Muscle of leg (tissue), 11 donors: ENCODE results near the gene SLIT3. TPM values are rescaled to one million over a fixed set of nuclear protein-coding genes. Genes with fewer than 3 reads are reported as not detected.

Experiments
- DNase-seq: peaks from one replicate; pipeline ENCODE4 v3.0.0; 2013
- H3K27ac ChIP-seq: one replicate; pipeline ENCODE4 v1.5.1; 2013; ENCODE audit warnings: mild to moderate bottlenecking, low read length, control low read depth
- H3K27me3 ChIP-seq: one replicate; pipeline ENCODE4 v1.6.1; 2013; ENCODE audit warnings: low read length; ENCODE audit not compliant: control insufficient read depth, insufficient read depth
- H3K36me3 ChIP-seq: one replicate; pipeline ENCODE4 v1.6.1; 2013; ENCODE audit warnings: low read length; ENCODE audit not compliant: control insufficient read depth, insufficient read depth
- H3K4me1 ChIP-seq: one replicate; pipeline ENCODE4 v1.6.1; 2013; ENCODE audit warnings: low read length; ENCODE audit not compliant: control insufficient read depth, insufficient read depth
- H3K4me3 ChIP-seq: one replicate; pipeline ENCODE4 v1.5.1; 2013; ENCODE audit warnings: low read length, control low read depth
- H3K9me3 ChIP-seq: replicated peaks from 2 replicates; pipeline ENCODE4 v1.6.1; 2013; ENCODE audit warnings: low read depth, low read length; ENCODE audit not compliant: control insufficient read depth
- WGBS: methylation state at CpG from one replicate; pipeline ENCODE4 v1.1.5; 2013; ENCODE audit warnings: missing lambda C conversion rate; ENCODE audit not compliant: insufficient coverage; 5-methylcytosine and 5-hydroxymethylcytosine counted together
- polyA plus RNA-seq, 8 donors: library from polyadenylated mRNA; unstranded; fragments of 120-200 nt; gene quantifications; one replicate each; pipeline versions ENCODE4 v1.2.1 to v1.2.3, GENCODE V29; 2013; ENCODE audit warnings: inconsistent platforms in 1 of 8, low replicate concordance in 1 of 8; ENCODE audit not compliant: insufficient read length in 8 of 8, insufficient read depth in 1 of 8
- total RNA-seq: library from RNA; stranded (reverse); fragments of 120-200 nt; gene quantifications from one replicate; pipeline ENCODE4 v1.2.4, GENCODE V29; 2013

SLIT3 gene
- total and polyA plus RNA-seq, 9 donors: 5.2 to 36.4 (median 12.2) TPM

DNA sequence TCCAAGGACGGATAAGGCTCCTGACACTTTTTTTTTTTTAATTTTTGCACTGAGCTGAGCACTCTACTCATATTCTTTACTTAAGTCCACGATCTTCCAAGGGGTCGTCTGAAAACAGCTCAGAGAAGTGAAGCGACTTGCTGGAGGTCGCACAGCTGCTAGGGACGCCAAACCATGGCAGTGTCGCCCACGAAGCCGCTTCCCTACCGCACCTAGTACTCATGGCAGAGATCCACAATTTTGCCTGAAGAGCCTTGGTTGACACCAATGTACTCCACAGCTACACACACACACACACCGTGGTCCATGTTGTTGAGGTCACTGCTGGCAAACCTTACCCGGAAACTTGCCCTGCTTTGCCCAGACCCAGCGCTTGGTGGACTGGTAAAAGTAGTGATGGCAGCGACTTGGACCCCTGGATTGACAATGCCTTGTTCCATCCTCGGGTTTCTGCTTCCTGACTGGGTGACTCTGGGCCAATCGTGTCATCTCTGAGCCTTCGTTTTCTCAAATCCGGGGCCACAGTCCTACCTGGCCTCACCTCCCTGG is 521 bp upstream of the SLIT3 start:
- Histone ChIP-seq H3K9me3 (no peaks in the 10 kb centered on the region), H3K36me3 (no peaks in the 10 kb centered on the region), H3K4me3 (peak overlapping the region; percentile 21), H3K4me1 (peaks cover 20% of the 10 kb centered on the region), H3K27me3 (peaks cover 48% of the 10 kb centered on the region), H3K27ac (no peak overlapping the region)
- WGBS: 17% methylated on average over 18 of the region's 18 CpGs
- DNase-seq: peak; percentile 25

DNA sequence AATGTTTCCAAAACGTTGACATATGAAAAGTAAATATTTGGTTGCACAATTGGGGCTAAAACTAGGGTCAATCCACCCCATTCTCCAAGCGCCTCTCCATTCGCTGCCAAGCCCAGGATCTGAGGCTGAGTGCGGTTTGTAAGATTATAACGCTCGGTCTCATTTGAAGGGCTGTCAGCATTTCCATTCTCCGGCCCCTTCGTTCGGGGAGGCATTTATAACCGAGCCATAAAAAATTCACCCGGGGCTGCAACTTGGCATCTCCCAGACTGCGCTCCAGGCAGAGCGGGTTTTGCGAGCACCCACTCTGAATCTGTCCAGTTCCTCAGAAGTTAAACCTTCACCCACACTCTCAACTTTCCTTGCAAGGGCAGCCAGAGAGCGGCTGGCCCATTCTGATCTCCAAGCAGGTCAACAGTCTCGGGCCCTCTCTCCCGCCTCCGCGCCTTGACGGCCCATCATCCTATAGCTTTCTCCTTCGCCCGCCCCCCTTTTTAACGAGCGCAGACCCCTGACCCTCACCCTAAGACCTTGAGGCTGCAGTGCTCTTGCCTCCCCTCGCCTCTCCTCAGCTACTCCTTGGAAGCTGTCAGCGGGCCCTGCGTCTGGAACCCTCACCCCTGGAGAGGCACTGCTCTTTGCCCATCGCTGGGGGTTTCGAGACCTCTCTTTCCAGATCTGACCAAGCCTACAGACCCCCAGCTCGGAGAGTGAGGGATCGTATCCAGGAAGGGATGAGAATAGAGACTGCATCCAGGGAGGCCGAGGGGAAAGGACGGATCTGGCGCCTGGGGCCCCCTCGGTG is 1.1 kb downstream of the SLIT3 start:
- Histone ChIP-seq H3K9me3 (no peaks in the 10 kb centered on the region), H3K4me3 (peak overlapping the region; percentile 40), H3K36me3 (no peaks in the 10 kb centered on the region), H3K27ac (peak overlapping the region; percentile 3), H3K27me3 (peaks cover 51% of the 10 kb centered on the region), H3K4me1 (peaks cover 20% of the 10 kb centered on the region)
- WGBS: 3% methylated on average over 31 of the region's 35 CpGs
- DNase-seq: peak; percentile 36

DNA sequence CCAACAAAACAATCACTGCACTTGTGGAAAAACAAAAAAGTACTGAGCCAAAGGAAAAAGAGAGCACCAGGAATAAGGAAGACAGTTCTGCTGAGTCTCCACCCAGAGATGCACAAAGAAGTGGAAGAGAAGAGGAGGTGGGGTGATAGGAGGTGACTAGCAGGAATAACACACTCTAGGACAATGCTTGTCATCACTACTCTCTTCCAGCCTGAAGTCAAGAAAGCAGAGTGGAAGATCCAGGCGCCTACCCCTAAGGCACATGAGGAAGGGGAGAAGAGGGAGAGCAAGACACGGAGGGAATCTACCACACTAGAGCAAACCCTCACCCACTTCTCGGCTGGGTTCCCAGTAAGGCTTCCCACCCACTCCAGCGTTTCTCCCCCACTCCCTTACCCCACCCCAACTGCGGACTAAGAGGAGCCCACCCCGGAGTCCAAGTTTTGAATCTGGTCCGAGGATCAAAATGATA is 1.7 kb downstream of the SLIT3 start:
- H3K27ac ChIP-seq: no peak overlapping the region
- peak; percentile 18 for DNase-seq
- peaks cover 20% of the 10 kb centered on the region for H3K4me1 ChIP-seq
- H3K36me3 ChIP-seq: no peaks in the 10 kb centered on the region
- H3K27me3 ChIP-seq: peaks cover 49% of the 10 kb centered on the region
- peak overlapping the region; percentile 40 for H3K4me3 ChIP-seq
- H3K9me3 ChIP-seq: no peaks in the 10 kb centered on the region
- WGBS: no CpG with 5 or more reads among the region's 7 CpGs

DNA sequence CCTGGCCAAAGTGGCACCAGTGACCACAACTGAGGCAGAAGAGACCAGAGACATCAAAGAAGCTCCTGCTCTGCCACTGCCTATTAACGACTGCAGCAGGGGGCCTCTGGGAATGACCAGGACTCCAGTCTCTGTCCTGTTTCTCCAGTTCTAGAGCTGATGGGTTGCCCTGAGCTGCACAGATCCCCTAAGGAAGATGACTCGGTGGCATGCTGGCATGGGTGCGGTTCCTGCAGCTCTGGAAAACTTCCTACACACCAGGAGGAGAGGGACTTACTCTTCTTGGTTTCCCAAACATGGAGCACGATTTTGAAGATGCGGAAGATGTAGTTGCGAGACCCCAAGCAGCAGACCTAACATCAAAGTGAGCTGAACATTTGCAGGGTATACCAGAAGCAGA is 2.7 kb downstream of the SLIT3 start:
- Histone ChIP-seq H3K27ac (no peak overlapping the region), H3K27me3 (peaks cover 45% of the 10 kb centered on the region), H3K36me3 (no peaks in the 10 kb centered on the region), H3K9me3 (no peaks in the 10 kb centered on the region), H3K4me3 (no peak overlapping the region), H3K4me1 (peaks cover 20% of the 10 kb centered on the region)
- WGBS: 88% methylated on average over 3 of the region's 6 CpGs
- no peak for DNase-seq

DNA sequence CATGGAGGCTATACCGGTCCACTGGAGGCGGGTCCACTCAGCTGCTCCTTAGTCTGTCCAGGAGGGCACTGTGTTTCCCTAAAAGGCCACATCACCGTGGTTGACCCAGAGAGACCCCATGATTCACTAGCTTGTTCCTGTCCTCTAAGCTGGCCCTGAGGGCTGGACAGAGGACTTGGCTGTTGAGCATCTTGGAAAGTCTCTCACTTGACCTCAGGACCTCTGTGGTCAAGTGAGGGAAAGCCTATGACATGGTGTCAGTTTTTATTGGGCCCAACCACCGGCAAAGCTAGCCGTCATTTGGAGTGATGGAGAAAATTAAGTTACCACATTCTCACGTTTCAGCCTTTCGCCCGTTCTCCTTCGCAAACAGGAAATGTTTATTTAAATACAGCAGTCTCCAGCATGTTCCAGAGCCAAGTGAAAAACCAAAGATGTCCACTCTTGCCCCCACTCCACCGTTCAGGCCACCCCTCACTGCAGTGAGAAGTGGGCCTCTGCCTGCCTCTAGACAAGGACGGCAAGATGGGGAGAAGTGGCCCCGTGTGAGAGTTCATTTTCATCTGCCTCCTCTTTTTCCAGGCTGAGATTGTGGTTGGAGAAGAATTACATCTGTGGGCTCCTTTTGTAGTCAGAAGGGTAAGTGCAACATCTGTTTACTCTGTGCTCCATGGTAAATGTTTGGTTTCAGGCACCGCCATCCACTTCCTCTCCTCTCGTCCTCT is 4.4 kb downstream of the SLIT3 start:
- WGBS: 59% methylated on average over 6 of the region's 14 CpGs

DNA sequence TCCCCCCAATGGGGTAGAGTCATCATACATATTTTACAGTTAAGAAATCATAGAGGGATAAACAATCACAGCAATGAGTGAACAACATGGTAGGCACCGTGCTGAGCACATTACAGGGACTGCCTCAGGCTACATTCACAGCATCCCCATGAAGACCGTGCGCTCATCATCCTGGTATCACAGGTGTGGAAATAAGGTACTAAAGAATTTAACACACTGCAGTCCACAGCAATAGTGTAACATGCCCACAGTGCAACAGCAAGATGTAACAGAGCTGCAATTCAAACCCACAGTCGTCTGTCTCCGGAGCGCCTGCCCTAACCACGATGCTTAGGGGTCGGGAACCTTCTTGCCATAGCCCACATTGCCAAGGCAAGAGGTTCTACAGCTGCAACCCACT is 5.6 kb downstream of the SLIT3 start:
- no peak for DNase-seq
- H3K4me1 ChIP-seq: peaks cover 4% of the 10 kb centered on the region
- no peak overlapping the region for H3K27ac ChIP-seq
- peaks cover 23% of the 10 kb centered on the region for H3K27me3 ChIP-seq
- 74% methylated on average over 5 of the region's 8 CpGs for WGBS
- no peak overlapping the region for H3K4me3 ChIP-seq
- H3K36me3 ChIP-seq: no peaks in the 10 kb centered on the region
- no peaks in the 10 kb centered on the region for H3K9me3 ChIP-seq

More for the DNA sequence above, 4.4 kb downstream of the SLIT3 start:
- H3K36me3 ChIP-seq: no peaks in the 10 kb centered on the region
- no peak overlapping the region for H3K4me3 ChIP-seq
- H3K27ac ChIP-seq: no peak overlapping the region
- peaks cover 10% of the 10 kb centered on the region for H3K4me1 ChIP-seq
- no peak for DNase-seq
- H3K27me3 ChIP-seq: peaks cover 31% of the 10 kb centered on the region
- H3K9me3 ChIP-seq: no peaks in the 10 kb centered on the region

DNA sequence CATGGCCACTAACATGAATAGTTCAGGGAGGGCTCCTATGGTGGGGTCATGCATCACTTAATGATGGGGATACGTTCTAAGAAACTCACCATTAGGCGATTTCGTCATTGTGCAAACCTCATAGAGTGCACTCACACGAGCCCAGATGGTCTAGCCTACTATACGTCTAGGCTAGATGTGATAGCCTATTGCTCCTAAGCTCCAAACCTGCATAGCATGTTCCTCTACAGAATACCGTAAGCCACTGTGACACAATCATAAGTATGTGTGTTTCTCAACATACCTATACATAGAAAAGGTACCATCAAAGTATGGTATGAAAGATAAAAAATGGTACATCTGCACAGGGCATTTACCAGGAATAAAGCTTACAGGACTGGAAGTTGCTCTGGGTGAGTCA is 6.3 kb downstream of the SLIT3 start:
- Histone ChIP-seq H3K27ac (no peak overlapping the region), H3K4me3 (no peak overlapping the region), H3K27me3 (peaks cover 16% of the 10 kb centered on the region), H3K9me3 (no peaks in the 10 kb centered on the region), H3K4me1 (no peaks in the 10 kb centered on the region), H3K36me3 (no peaks in the 10 kb centered on the region)
- no peak for DNase-seq
- WGBS: 77% methylated on average over 4 of the region's 6 CpGs

DNA sequence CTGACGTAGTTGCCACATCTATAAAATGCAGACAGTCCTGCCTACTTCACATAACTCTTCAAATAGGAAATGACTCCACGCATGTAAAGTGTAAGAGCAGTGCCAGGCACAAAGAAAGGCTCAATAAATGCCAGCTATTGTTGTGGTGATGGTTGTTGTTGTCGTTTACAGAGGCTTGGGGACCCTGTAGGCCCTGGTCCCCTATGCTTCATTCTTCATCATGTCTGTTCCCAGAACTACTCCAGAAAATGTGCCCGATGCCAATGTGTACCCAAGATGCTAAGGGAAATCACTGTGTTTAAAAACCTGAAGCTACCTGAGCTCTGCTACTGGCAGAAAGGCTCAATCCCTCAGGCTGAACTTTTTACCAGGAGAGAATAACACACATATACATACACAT is 9.1 kb downstream of the SLIT3 start:
- no peaks in the 10 kb centered on the region for H3K9me3 ChIP-seq
- H3K27ac ChIP-seq: no peak overlapping the region
- no peak overlapping the region for H3K4me3 ChIP-seq
- H3K36me3 ChIP-seq: no peaks in the 10 kb centered on the region
- DNase-seq: no peak
- peaks cover 3% of the 10 kb centered on the region for H3K4me1 ChIP-seq
- H3K27me3 ChIP-seq: peaks cover 3% of the 10 kb centered on the region
- 88% methylated on average over 1 of the region's 4 CpGs for WGBS

DNA sequence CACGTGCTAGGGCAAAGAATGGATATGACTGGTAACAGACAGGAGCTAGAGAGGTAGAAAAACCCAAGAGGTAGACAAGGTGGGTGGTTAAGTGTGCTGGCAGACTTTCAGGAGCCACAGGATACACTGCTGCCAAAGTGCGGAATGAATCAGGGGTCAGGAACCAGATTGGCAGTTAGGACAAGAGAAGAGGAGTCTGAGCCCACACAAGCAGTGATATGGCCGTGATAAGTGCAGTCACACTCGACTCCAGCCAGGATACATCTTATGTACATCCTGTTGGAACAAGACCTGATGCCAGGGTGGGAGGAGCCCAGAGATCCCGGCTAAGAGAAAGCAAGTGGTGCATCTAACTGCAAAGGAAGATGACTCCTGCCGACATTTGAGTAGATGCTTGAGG is 10.0 kb downstream of the SLIT3 start:
- no peaks in the 10 kb centered on the region for H3K27me3 ChIP-seq
- no peak overlapping the region for H3K4me3 ChIP-seq
- H3K9me3 ChIP-seq: no peaks in the 10 kb centered on the region
- H3K27ac ChIP-seq: no peak overlapping the region
- WGBS: 47% methylated on average over 5 of the region's 6 CpGs
- peaks cover 3% of the 10 kb centered on the region for H3K4me1 ChIP-seq
- no peaks in the 10 kb centered on the region for H3K36me3 ChIP-seq
- peak; percentile 16 for DNase-seq

DNA sequence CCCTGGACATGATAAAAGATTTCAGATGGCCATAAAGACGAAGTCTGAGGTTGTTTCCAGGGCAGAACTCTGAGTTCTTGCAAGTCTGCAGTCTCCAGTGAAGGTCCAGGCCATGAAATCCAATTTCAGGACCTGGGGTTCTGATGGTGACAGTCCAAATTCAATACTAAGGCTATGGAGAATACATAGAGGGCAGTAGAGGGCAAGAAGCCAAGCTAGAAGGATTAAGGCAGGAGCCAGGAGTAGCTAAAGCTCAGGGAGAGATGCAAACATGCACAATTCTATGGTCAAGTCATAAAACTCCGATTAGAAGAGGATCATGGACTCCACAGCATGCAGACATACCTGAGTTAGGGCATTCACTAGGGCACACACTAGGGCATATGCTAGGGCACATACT is 11.4 kb downstream of the SLIT3 start:
- no peaks in the 10 kb centered on the region for H3K36me3 ChIP-seq
- H3K27ac ChIP-seq: no peak overlapping the region
- WGBS: 84% methylated on average over 2 of the region's 2 CpGs
- H3K9me3 ChIP-seq: peaks cover 2% of the 10 kb centered on the region
- peaks cover 3% of the 10 kb centered on the region for H3K4me1 ChIP-seq
- DNase-seq: no peak
- H3K27me3 ChIP-seq: no peaks in the 10 kb centered on the region
- no peak overlapping the region for H3K4me3 ChIP-seq
